Measurements from ENCODE around the gene BUB1.
"Not testable (repeated sequence)": the region's sequence is repeated elsewhere in the genome, so short reads cannot be mapped to it uniquely, and the experiment has no call there.

Gene BUB1

GRCh38 chr2:110610613-110611250, 67.1 kb downstream of the BUB1 start:
- H3K18ac ChIP-seq (ENCODE audit: low read length); H3K27ac ChIP-seq (ENCODE audit: low read depth, low read length); H3K56ac ChIP-seq (ENCODE audit: low read length); H3K4me2 ChIP-seq (ENCODE audit: low read length); H3K4me1 ChIP-seq (ENCODE audit: control insufficient read depth, low read depth, low read length); H3K36me3 ChIP-seq (ENCODE audit: control insufficient read depth, insufficient read depth, low read length); H2BK120ac ChIP-seq (ENCODE audit: low read depth, low read length); H3K9ac ChIP-seq (ENCODE audit: low read length); H2BK15ac ChIP-seq (replicated peaks; ENCODE audit: low read depth); H4K5ac ChIP-seq (ENCODE audit: low read length); H3K79me1 ChIP-seq (ENCODE audit: low read length); H3K4me3 ChIP-seq (ENCODE audit: low read length); H2AK5ac ChIP-seq (ENCODE audit: low read length); H3K23ac ChIP-seq (ENCODE audit: low read length); H3K27me3 ChIP-seq (ENCODE audit: insufficient read depth, low read length, poor library complexity); H4K8ac ChIP-seq (ENCODE audit: low read depth, low read length); DNase-seq; H3K79me2 ChIP-seq (ENCODE audit: control insufficient read depth, insufficient read depth, low read length); H2BK5ac ChIP-seq (ENCODE audit: low read length); H3K4ac ChIP-seq (ENCODE audit: low read depth, low read length): not testable (repeated sequence)
- no CpG with 5 or more reads among the region's 94 CpGs for WGBS (ENCODE audit: extremely low coverage, insufficient coverage, low lambda C conversion rate)

GRCh38 chr2:110609843-110610612, 67.8 kb downstream of the BUB1 start:
- not testable (repeated sequence) for H3K4ac ChIP-seq (ENCODE audit: low read depth, low read length); H2BK120ac ChIP-seq (ENCODE audit: low read depth, low read length); H3K9ac ChIP-seq (ENCODE audit: low read length); H3K18ac ChIP-seq (ENCODE audit: low read length); H3K36me3 ChIP-seq (ENCODE audit: control insufficient read depth, insufficient read depth, low read length); H3K23ac ChIP-seq (ENCODE audit: low read length); H3K79me2 ChIP-seq (ENCODE audit: control insufficient read depth, insufficient read depth, low read length); H4K8ac ChIP-seq (ENCODE audit: low read depth, low read length); H2BK15ac ChIP-seq (replicated peaks; ENCODE audit: low read depth); DNase-seq; H3K4me3 ChIP-seq (ENCODE audit: low read length); H2AK5ac ChIP-seq (ENCODE audit: low read length); H3K27ac ChIP-seq (ENCODE audit: low read depth, low read length); H3K79me1 ChIP-seq (ENCODE audit: low read length); H4K5ac ChIP-seq (ENCODE audit: low read length); H3K4me1 ChIP-seq (ENCODE audit: control insufficient read depth, low read depth, low read length); H2BK5ac ChIP-seq (ENCODE audit: low read length); H3K4me2 ChIP-seq (ENCODE audit: low read length); H3K27me3 ChIP-seq (ENCODE audit: insufficient read depth, low read length, poor library complexity); H3K56ac ChIP-seq (ENCODE audit: low read length)
- no CpG with 5 or more reads among the region's 45 CpGs for WGBS (ENCODE audit: extremely low coverage, insufficient coverage, low lambda C conversion rate)

- not testable (repeated sequence) for H3K23ac ChIP-seq (ENCODE audit: low read length); H3K4me2 ChIP-seq (ENCODE audit: low read length); H2BK5ac ChIP-seq (ENCODE audit: low read length); H4K8ac ChIP-seq (ENCODE audit: low read depth, low read length); H4K5ac ChIP-seq (ENCODE audit: low read length); H3K79me2 ChIP-seq (ENCODE audit: control insufficient read depth, insufficient read depth, low read length); H3K4me3 ChIP-seq (ENCODE audit: low read length); H3K9ac ChIP-seq (ENCODE audit: low read length); H3K36me3 ChIP-seq (ENCODE audit: control insufficient read depth, insufficient read depth, low read length); H3K56ac ChIP-seq (ENCODE audit: low read length); DNase-seq; H3K27ac ChIP-seq (ENCODE audit: low read depth, low read length); H2BK120ac ChIP-seq (ENCODE audit: low read depth, low read length); H2BK15ac ChIP-seq (replicated peaks; ENCODE audit: low read depth); H3K79me1 ChIP-seq (ENCODE audit: low read length); H3K27me3 ChIP-seq (ENCODE audit: insufficient read depth, low read length, poor library complexity); H2AK5ac ChIP-seq (ENCODE audit: low read length); H3K4me1 ChIP-seq (ENCODE audit: control insufficient read depth, low read depth, low read length); H3K18ac ChIP-seq (ENCODE audit: low read length); H3K4ac ChIP-seq (ENCODE audit: low read depth, low read length)
- no CpG with 5 or more reads among the region's 8 CpGs for WGBS (ENCODE audit: extremely low coverage, insufficient coverage, low lambda C conversion rate)
Measured at GRCh38 chr2:110608788-110609502, 68.9 kb downstream of the BUB1 start.

- not testable (repeated sequence) for H3K9ac ChIP-seq (ENCODE audit: low read length); H2BK15ac ChIP-seq (replicated peaks; ENCODE audit: low read depth); H2BK5ac ChIP-seq (ENCODE audit: low read length); H3K56ac ChIP-seq (ENCODE audit: low read length); H3K36me3 ChIP-seq (ENCODE audit: control insufficient read depth, insufficient read depth, low read length); H3K4me2 ChIP-seq (ENCODE audit: low read length); H2AK5ac ChIP-seq (ENCODE audit: low read length); H3K79me2 ChIP-seq (ENCODE audit: control insufficient read depth, insufficient read depth, low read length); H3K27ac ChIP-seq (ENCODE audit: low read depth, low read length); H3K4ac ChIP-seq (ENCODE audit: low read depth, low read length); H3K23ac ChIP-seq (ENCODE audit: low read length); H4K8ac ChIP-seq (ENCODE audit: low read depth, low read length); H4K5ac ChIP-seq (ENCODE audit: low read length); H3K18ac ChIP-seq (ENCODE audit: low read length); DNase-seq; H3K4me1 ChIP-seq (ENCODE audit: control insufficient read depth, low read depth, low read length); H3K4me3 ChIP-seq (ENCODE audit: low read length); H3K27me3 ChIP-seq (ENCODE audit: insufficient read depth, low read length, poor library complexity); H2BK120ac ChIP-seq (ENCODE audit: low read depth, low read length); H3K79me1 ChIP-seq (ENCODE audit: low read length)
- WGBS (ENCODE audit: extremely low coverage, insufficient coverage, low lambda C conversion rate), result no CpG with 5 or more reads among the region's 12 CpGs
Measured at GRCh38 chr2:110605057-110605456, 72.8 kb downstream of the BUB1 start.

GRCh38 chr2:110603917-110604591, 73.8 kb downstream of the BUB1 start:
- not testable (repeated sequence) for H3K79me1 ChIP-seq (ENCODE audit: low read length); H3K4me2 ChIP-seq (ENCODE audit: low read length); H3K18ac ChIP-seq (ENCODE audit: low read length); H2BK5ac ChIP-seq (ENCODE audit: low read length); H2BK15ac ChIP-seq (replicated peaks; ENCODE audit: low read depth); H3K4me3 ChIP-seq (ENCODE audit: low read length); H2AK5ac ChIP-seq (ENCODE audit: low read length); H2BK120ac ChIP-seq (ENCODE audit: low read depth, low read length); H3K4ac ChIP-seq (ENCODE audit: low read depth, low read length); DNase-seq; H3K56ac ChIP-seq (ENCODE audit: low read length); H3K79me2 ChIP-seq (ENCODE audit: control insufficient read depth, insufficient read depth, low read length); H4K8ac ChIP-seq (ENCODE audit: low read depth, low read length); H3K9ac ChIP-seq (ENCODE audit: low read length); H3K36me3 ChIP-seq (ENCODE audit: control insufficient read depth, insufficient read depth, low read length); H3K4me1 ChIP-seq (ENCODE audit: control insufficient read depth, low read depth, low read length); H4K5ac ChIP-seq (ENCODE audit: low read length); H3K27me3 ChIP-seq (ENCODE audit: insufficient read depth, low read length, poor library complexity); H3K27ac ChIP-seq (ENCODE audit: low read depth, low read length); H3K23ac ChIP-seq (ENCODE audit: low read length)
- no CpG with 5 or more reads among the region's 8 CpGs for WGBS (ENCODE audit: extremely low coverage, insufficient coverage, low lambda C conversion rate)

Measured in mesendoderm (in vitro differentiated cells).